Tibial nerve (tissue), 4 donors: ENCODE results near the gene ZNF19. TPM values are rescaled to one million over a fixed set of nuclear protein-coding genes. Genes with fewer than 3 reads are reported as not detected.

Experiments
- DNase-seq, 2 donors: peaks; one replicate each; pipeline ENCODE4 v3.0.0-alpha.2; 2019; ENCODE audit warnings: low spot score in 2 of 2
- H3K27ac ChIP-seq, 4 donors: fragments of 200-600 bp; sonication (generic) in 3 of 4; one replicate each; pipeline ENCODE4 v1.5.1; 2017 to 2019; ENCODE audit warnings: mild to moderate bottlenecking in 1 of 4
- H3K27me3 ChIP-seq, 2 donors: fragments of 200-600 bp; sonication (generic) in 1 of 2; one replicate each; pipeline versions ENCODE4 v1.5.1 to v1.6.0; 2017 to 2019
- H3K36me3 ChIP-seq, 3 donors: fragments of 200-600 bp; sonication (generic); one replicate each; pipeline ENCODE4 v1.5.1; 2018 to 2019
- H3K4me1 ChIP-seq, 4 donors: fragments of 200-600 bp; sonication (generic) in 3 of 4; one replicate each; pipeline ENCODE4 v1.5.1; 2017 to 2019
- H3K4me3 ChIP-seq, 4 donors: fragments of 200-600 bp; sonication (generic) in 3 of 4; one replicate each; pipeline ENCODE4 v1.5.1; 2017 to 2019; ENCODE audit warnings: mild to moderate bottlenecking in 1 of 4, moderate library complexity in 1 of 4
- H3K9me3 ChIP-seq, 4 donors: fragments of 200-600 bp; sonication (generic) in 3 of 4; one replicate each; pipeline ENCODE4 v1.5.1; 2017 to 2019
- EP300 ChIP-seq, 2 donors: sonication (generic); formaldehyde crosslinking; IDR thresholded peaks; one replicate each; pipeline ENCODE4 v1.6.1; 2017; ENCODE audit warnings: antibody characterized with exemption in 2 of 2, mild to moderate bottlenecking in 1 of 2
- POLR2A ChIP-seq, 2 donors: fragments of 450-650 bp; IDR thresholded peaks; one replicate each; pipeline ENCODE4 v1.6.1; 2017; ENCODE audit warnings: antibody characterized with exemption in 2 of 2, mild to moderate bottlenecking in 2 of 2, moderate library complexity in 2 of 2
- WGBS, 2 donors: methylation state at CpG; one replicate each; pipeline ENCODE4 v1.1.5; 2018; 5-methylcytosine and 5-hydroxymethylcytosine counted together
- total RNA-seq, 4 donors: library from RNA; depleted of rRNA; stranded (reverse); fragments of >200 nt; gene quantifications; one replicate each; pipeline ENCODE4 v1.1.0, GENCODE V29; 2016
- TF ChIP-seq, protein P1 (sequence below), 5 experiments: fragments of 200-600 bp in 3 of 5; fragments of 450-650 bp in 2 of 5; sonication (generic) in 3 of 5; IDR thresholded peaks; one replicate each; pipeline ENCODE4 v1.5.1; 2016 to 2019; ENCODE audit warnings: antibody characterized with exemption in 5 of 5, mild to moderate bottlenecking in 3 of 5, moderate library complexity in 2 of 5

ZNF19 gene
- total RNA-seq, 4 donors from 2014 or later: 5.7 to 11.1 (median 7.8) TPM

DNA sequence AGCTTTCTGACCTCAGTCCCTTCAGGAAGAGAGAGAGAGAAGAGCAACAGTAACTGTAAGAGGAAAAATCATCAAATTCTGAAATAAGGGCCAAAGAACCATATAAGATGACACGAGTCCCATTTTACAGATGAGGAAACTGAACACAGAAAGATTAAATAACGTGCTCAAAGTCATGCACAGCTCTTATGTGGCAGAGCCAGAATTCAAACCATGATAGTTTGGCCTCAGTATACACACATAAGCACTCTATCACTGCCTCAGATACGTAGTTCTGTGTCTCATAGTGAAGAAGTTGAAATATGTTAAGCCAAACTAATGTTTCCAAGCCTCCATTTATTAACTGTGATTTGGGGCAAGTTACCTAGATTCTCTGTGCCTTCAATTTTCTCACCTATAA lies 1.9 kb upstream of the ZNF19 start:
- no peak for DNase-seq
- Histone ChIP-seq H3K27ac (no peak overlapping the region), H3K36me3 (no peaks in the 10 kb centered on the region), H3K9me3 (no peaks in the 10 kb centered on the region), H3K27me3 (no peaks in the 10 kb centered on the region), H3K4me3 (no peak overlapping the region), H3K4me1 (no peaks in the 10 kb centered on the region)
- WGBS, 2 donors: 62 to 63% methylated on average over 3 of the region's 3 CpGs
- TF ChIP-seq POLR2A (IDR thresholded peaks at IDR 0.05) (no peak), EP300 (IDR thresholded peaks at IDR 0.05) (no peak)
- TF ChIP-seq, protein P1, sequence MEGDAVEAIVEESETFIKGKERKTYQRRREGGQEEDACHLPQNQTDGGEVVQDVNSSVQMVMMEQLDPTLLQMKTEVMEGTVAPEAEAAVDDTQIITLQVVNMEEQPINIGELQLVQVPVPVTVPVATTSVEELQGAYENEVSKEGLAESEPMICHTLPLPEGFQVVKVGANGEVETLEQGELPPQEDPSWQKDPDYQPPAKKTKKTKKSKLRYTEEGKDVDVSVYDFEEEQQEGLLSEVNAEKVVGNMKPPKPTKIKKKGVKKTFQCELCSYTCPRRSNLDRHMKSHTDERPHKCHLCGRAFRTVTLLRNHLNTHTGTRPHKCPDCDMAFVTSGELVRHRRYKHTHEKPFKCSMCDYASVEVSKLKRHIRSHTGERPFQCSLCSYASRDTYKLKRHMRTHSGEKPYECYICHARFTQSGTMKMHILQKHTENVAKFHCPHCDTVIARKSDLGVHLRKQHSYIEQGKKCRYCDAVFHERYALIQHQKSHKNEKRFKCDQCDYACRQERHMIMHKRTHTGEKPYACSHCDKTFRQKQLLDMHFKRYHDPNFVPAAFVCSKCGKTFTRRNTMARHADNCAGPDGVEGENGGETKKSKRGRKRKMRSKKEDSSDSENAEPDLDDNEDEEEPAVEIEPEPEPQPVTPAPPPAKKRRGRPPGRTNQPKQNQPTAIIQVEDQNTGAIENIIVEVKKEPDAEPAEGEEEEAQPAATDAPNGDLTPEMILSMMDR (IDR thresholded peaks at IDR 0.05): no peak

DNA sequence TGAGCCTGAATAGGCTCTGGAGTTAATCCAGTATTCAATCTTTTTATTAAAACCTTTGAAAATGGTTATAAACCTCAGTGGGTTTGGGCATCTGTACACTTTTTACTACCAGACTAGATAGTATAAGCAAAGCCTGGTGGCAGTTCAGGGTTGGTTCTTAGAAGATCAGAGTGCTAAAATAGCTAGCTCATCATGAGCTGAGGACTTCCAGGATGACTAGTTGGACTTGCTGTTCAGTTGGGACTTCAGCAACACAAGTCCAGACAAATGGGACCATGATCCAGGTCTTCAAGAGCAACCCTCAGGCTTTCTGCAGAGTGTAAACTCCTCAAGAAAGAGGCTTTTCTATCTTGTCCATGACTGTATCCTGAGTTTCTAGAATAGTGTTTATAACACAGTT lies 1.2 kb upstream of the ZNF19 start:
- Histone ChIP-seq H3K4me1 (no peaks in the 10 kb centered on the region), H3K36me3 (no peaks in the 10 kb centered on the region), H3K27me3 (no peaks in the 10 kb centered on the region), H3K27ac (no peak overlapping the region), H3K4me3 (no peak overlapping the region), H3K9me3 (no peaks in the 10 kb centered on the region)
- TF ChIP-seq, protein P1 (IDR thresholded peaks at IDR 0.05): no peak
- TF ChIP-seq EP300 (IDR thresholded peaks at IDR 0.05) (no peak), POLR2A (IDR thresholded peaks at IDR 0.05) (no peak)
- DNase-seq: no peak

DNA sequence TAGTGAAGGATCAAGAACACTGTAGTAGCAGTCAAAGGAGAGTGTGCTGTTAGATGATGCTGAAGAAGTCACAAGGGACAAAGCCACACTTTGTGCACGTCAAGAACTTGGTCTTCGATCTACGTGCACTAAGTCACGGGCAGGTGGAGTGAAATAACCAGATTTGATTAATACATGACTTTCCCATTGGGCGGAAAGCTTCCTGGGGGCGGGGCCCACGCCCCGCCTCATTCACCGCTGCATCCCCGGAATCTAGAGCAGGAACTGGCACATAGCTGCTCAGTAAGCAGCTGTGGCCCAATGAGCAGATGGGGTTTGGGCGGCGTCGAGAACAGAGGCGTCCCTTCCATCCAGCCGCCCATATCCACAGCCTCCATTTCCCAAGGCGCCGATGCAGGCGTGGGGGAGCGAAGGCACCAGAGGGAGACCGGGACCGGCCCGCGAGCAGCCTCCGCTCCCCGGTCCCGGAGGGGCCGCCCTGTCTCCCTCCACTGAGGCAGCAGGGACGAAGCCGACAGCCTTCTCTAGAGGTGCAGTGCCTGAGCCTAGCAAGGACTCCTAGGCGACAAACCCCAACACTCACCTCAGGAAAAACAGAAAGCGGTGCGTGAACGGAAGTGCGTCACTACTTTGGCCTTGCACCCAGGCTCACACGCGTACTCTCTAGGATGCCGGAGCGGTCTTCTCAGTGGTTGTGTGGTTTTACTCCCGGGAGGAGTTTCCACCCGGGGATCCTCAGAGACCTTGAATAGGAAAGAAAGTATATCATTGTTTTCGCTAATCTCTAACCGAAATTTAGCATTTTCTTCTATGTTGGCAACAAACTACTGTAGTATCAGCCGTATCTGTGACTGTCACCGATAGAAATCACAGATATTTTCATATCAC lies 4.9 kb downstream of the ZNF19 start:
- TF ChIP-seq, protein P1 (IDR thresholded peaks at IDR 0.05): peak in 1 of 5 experiments; percentile 21
- peak; percentile 45 to 65 for TF ChIP-seq POLR2A (IDR thresholded peaks at IDR 0.05)
- peak; percentile 91 to 94 for TF ChIP-seq EP300 (IDR thresholded peaks at IDR 0.05)
- no peaks in the 10 kb centered on the region for H3K9me3 ChIP-seq
- H3K27ac ChIP-seq: peak overlapping the region; percentile 66 to 98 (median 96)
- no peaks in the 10 kb centered on the region for H3K27me3 ChIP-seq
- peaks cover 0 to 16% (median 0%) of the 10 kb centered on the region in 3 donors for H3K36me3 ChIP-seq
- peak; percentile 68 to 83 for DNase-seq
- H3K4me3 ChIP-seq: peak overlapping the region; percentile 56 to 87 (median 74)
- peaks cover 0 to 17% (median 4%) of the 10 kb centered on the region in 4 donors for H3K4me1 ChIP-seq
- WGBS, 2 donors: 1 to 2% methylated on average over 42 to 44 of the region's 44 CpGs

DNA sequence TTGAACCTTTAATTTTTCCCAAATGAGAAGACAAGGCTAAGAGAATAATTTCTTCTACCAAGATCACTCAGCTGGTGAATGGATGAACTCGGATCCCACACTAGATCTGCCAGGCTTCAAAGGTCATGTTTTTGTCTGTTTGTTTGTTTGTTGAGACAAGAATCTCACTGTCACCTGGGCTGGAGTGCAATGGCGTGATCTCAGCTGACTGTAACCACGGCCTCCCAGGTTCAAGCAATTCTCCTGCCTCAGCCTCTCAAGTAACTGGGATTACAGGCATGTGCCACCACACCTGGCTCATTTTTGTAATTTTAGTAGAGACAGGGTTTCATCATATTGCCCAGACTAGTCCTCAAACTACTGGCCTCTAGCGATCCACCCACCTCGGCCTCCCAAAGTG lies 6.6 kb downstream of the ZNF19 start:
- H3K27ac ChIP-seq: no peak overlapping the region
- TF ChIP-seq, protein P1 (IDR thresholded peaks at IDR 0.05): no peak
- no peak for TF ChIP-seq POLR2A (IDR thresholded peaks at IDR 0.05)
- TF ChIP-seq EP300 (IDR thresholded peaks at IDR 0.05): no peak
- no peak for DNase-seq
- no peaks in the 10 kb centered on the region for H3K27me3 ChIP-seq
- H3K4me3 ChIP-seq: no peak overlapping the region
- H3K4me1 ChIP-seq: peaks cover 0 to 17% (median 4%) of the 10 kb centered on the region in 4 donors
- no peaks in the 10 kb centered on the region for H3K9me3 ChIP-seq
- 84 to 89% methylated on average over 5 of the region's 5 CpGs for WGBS, 2 donors
- H3K36me3 ChIP-seq: peaks cover 0 to 31% (median 3%) of the 10 kb centered on the region in 3 donors

DNA sequence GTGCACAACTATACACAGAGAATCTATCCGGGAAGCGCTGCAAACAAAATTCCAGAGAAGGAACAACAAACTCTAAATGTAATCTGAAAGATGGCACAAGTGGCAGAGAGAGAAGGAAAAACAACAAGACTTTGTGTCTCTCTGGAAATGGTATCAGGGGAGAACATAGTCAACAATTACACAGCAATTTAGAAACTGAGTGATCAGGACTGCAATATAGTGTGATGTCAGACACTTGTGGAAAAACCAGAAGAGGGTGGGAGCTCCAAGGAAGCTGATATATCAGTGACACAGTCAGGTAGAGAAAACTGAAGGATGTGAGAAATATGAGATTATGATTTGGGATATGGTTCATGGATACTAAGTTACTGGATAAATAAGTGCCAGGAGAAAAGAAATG lies 8.2 kb downstream of the ZNF19 start:
- H3K27ac ChIP-seq: no peak overlapping the region
- no peaks in the 10 kb centered on the region for H3K9me3 ChIP-seq
- H3K4me3 ChIP-seq: no peak overlapping the region
- 94 to 95% methylated on average over 2 of the region's 2 CpGs for WGBS, 2 donors
- no peak for TF ChIP-seq EP300 (IDR thresholded peaks at IDR 0.05)
- TF ChIP-seq POLR2A (IDR thresholded peaks at IDR 0.05): no peak
- TF ChIP-seq, protein P1 (IDR thresholded peaks at IDR 0.05): no peak
- peaks cover 0 to 17% (median 4%) of the 10 kb centered on the region in 4 donors for H3K4me1 ChIP-seq
- no peaks in the 10 kb centered on the region for H3K27me3 ChIP-seq
- peaks cover 0 to 47% (median 3%) of the 10 kb centered on the region in 3 donors for H3K36me3 ChIP-seq
- no peak for DNase-seq
